CD4-positive, alpha-beta T cell treated with Interleukin-1 beta for 1 hour (primary cell): ENCODE data around the gene ZFR2.
A peak's percentile ranks its signal among the peaks of the same experiment; 100 is the strongest.

ENCODE experiments used
- DNase-seq, 2 donors: peaks; one replicate each; pipeline ENCODE4 v3.0.0-alpha.2; 2020 to 2022

The ZFR2 gene

GRCh38 chr19:3867971-3868769 lies 668 bp downstream of the ZFR2 start:
- DNase-seq, result no peak

GRCh38 chr19:3866910-3867638 lies 1.8 kb downstream of the ZFR2 start:
- DNase-seq, result no peak

- no peak for DNase-seq
Measured at GRCh38 chr19:3863648-3864047, 5.2 kb downstream of the ZFR2 start.

GRCh38 chr19:3862826-3863500 lies 5.9 kb downstream of the ZFR2 start:
- DNase-seq, result no peak

GRCh38 chr19:3860499-3860898 lies 8.3 kb downstream of the ZFR2 start:
- DNase-seq, result no peak

DNA sequence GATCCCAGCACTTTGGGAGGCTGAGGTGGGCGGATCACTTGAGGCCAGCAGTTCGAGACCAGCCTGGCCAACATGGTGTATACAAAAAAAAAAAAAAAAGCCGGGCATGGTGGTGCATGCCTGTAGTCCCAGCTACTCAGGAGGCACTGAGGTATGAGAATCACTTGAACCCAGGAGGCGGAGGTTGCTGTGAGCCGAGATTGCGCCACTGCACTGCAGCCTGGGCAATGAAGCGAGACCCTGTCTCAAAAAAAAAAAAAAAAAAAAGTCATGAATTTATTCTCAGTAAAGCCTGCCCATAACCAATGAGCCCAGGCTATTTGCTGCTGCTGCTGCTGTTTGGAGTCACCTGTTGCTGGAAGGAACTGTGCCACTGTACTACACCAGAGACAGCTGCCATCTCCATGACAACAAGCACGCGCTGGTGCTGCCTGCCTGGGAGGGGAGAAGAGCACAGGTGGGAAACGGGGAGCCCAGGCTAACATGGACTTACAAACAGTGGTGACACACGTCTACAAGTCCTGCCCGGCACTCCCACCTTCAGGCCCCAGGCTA lies 11.3 kb downstream of the ZFR2 start:
- DNase-seq, result peak in 1 of 2 donors; percentile 64

DNA sequence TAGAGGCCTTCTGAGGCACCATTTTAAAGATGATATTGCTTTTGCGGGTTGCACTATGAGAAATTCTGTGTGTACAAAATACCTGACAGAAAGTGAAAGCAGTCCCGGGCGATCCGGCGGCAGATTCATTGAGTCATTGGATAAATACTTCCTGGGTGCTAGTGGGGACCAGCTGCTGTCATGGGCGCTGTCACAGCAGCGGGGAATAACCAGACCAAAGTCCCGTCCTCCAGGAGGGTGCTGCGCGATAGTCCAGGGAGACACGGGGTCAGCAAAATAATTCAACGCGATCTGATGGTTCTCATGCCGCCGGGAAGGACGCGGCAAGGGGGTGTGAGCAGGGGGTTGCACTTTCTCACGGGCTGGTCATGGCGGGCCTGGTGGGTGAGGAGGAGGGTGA lies 13.5 kb downstream of the ZFR2 start:
- no peak for DNase-seq

DNA sequence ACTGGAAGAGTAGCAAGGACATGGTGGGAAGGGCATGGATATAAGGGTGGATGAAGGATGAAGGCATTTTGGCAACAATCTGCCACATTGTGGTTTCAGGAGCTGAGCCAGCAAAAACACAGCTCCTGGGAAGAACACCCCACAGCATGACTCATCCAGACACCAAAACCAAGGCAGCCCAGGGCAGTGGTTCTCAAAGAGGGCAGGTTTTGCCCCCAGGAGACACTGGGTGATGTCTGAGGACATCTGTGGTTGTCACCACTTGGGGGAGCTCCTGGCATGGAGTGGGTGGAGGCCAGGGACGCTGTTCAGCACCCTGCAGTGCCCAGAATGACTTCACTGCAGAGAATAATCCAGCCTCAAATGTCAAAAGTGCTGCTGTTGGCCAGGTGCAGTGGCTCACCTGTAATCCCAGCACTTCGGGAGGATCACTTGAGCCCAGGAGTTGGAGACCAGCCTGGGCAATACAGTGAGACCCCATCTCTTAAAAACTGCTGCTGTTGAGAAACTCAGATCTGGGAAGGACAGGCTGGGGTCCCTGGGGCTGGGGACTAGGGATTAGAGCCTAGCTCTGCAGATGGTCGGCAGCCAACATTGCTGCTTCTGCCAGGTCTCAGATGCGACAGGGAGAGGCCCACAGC lies 16.1 kb downstream of the ZFR2 start:
- DNase-seq, result peak; percentile 42 to 51

DNA sequence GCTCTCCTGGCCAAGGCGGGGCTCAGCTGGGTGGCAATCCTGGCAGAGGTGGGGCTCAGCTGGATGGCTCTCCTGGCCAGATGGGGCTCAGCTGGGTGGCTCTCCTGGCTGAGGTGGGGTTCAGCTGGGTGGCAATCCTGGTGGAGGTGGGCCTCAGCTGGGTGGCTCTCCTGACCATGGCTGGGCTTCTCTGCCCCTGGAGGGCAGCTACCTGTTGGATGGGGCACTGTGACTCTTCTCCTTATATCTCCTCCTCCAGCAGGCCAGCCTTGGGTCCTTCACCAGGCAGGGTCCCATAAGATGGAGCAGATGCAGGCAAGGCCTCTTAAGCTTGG lies 16.7 kb downstream of the ZFR2 start:
- DNase-seq, result no peak

DNA sequence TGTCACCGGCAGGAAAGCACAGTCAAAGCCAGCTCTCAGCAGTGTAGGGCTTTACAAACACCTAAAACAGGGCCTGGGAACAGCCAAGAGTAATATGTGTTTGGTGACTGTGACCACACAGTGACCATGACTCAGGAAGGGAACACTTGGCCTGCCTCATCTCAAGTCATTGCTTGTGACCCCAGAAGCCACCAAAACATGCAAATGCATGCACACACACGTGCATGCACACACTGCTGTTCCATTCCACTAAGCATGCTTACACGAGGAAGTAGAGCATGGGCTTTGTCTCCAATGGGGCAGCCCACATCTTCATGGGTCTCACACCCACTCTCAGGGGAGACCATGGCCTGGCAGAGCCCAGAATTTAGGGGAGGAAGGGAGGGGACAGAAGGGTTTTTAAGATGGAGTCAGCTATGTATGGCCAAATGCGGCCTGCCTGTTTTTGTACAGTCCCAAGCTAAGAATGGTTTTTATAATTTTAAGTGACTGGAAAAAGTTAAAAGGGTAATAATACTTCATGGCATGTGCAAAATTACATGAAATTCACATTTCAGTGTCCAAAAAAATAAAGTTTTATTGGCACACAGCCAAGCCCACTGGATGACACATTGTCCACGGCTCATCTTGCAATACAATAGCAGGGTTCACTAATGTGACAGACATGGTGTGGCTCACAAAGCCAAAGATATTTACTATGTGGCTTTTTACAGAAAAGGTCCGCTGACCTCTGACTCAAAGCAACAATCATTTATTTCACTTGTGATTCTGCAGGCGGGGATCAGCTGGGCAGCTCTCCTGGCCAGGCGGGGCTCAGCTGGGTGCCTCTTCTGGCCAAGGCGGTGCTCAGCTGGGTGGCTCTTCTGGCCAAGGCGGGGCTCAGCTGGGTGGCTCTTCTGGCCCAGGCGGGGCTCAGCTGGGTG lies 17.3 kb downstream of the ZFR2 start:
- DNase-seq, result no peak

DNA sequence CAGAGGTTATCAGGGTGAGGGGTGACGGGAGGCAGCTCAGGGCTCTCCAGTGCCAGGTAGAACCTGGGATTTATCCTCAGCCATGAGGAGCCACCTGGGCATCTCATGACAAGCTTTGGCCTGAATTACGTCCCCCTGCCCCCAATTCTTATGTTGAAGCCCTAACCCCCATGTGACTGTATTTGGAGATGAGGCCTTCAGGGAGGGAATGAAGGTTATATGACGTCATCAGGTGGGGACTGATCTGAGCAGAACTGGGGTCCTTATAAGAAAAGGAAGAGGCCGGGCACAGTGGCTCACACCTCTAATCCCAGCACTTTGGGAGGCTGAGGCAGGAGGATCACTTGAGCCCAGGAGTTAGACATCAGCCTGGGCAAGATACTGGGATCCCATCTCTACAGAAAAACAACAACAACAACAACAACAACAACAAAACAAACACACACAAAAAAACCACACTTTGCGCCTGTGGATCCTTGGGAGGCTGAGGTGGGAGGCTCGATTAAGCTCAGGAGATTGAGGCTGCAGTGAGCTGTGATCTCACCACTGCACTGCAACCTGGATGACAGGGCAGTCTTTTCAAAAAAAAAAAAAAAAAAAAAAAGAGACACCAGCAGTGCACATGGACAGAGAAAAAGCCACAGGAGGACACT lies 18.4 kb downstream of the ZFR2 start:
- DNase-seq, result no peak

GRCh38 chr19:3849787-3850186 lies 19.1 kb downstream of the ZFR2 start:
- no peak for DNase-seq

DNA sequence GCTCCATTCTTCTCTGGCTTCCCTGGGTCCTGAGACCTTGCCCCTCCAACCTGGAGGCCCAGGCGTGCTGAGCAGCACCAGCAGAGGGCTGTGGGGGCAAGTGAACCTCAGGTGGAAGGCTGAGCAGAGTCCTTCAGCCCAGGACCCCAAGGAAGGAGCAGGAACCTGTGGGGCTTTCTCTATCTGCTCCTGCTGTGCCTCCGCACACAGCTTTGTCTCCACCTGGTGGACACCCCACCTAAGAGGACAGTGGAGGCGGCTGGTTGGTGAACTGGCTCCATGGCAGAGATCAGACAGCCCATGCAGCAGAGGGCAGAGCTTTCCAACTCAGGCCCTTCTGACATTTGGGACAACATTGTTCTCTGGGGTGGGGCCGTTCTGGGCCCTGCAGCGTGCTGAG lies 19.7 kb downstream of the ZFR2 start:
- peak; percentile 51 to 53 for DNase-seq

- no peak for DNase-seq
Measured at GRCh38 chr19:3844596-3844995, 24.2 kb downstream of the ZFR2 start.

- no peak for DNase-seq
Measured at GRCh38 chr19:3842948-3843347, 25.9 kb downstream of the ZFR2 start.

GRCh38 chr19:3840804-3841203 lies 28.0 kb downstream of the ZFR2 start:
- DNase-seq, result no peak

DNA sequence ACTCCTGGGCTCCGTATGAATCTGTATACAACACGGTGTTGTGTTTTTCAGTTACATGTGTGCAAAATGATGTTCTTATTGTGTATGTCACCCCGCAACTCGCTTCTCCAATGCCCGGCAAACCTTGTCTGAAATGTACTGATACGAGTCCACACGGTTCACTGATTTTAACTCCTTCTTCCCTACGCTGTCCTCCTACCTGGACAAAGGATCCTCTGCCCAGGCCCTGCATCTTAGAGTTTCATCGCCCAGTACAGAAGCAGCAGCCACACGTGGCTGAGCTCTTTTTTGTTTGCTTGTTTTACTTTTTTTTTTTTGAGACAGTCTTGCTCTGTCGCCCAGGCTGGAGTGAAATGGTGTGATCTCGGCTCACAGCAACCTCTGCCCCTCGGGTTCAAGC lies 28.9 kb downstream of the ZFR2 start:
- DNase-seq, result no peak

GRCh38 chr19:3838661-3839060 lies 30.2 kb downstream of the ZFR2 start:
- DNase-seq, result no peak

DNA sequence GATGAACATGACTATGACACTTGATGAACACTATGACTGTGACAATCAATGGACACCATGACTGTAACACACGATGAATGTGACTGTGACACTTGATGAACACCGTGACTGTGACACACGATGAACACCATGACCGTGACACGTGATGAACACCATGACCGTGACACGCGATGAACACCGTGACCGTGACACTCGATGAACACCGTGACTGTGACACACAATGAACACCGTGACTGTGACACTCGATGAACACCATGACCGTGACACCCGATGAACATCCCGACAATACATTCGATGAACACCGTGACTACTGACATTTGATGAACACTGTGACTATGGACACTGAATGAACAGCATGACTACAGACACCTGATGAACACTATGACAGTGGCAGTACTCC lies 30.9 kb downstream of the ZFR2 start:
- no peak for DNase-seq

- DNase-seq, result no peak
Measured at GRCh38 chr19:3837332-3837731, 31.5 kb downstream of the ZFR2 start.

DNA sequence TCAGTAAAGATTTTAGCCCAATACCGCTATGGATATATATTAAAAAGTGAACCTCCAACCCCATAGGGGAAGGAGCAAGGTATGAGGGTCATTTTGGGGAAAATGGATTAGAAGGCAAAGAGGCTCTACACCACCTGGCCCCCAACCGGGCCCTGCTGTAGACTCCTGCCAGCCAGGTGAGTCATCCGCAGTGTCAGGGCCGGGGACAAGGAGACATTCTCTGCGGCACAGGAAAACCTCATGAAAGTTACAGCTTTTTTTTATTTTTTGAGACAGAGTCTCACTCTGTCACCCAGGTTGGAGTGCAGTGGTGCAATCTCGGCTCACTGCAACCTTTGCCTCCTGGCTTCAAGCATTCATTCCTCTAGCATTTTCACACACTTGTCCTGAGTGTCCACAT lies 32.0 kb downstream of the ZFR2 start:
- DNase-seq, result no peak

DNA sequence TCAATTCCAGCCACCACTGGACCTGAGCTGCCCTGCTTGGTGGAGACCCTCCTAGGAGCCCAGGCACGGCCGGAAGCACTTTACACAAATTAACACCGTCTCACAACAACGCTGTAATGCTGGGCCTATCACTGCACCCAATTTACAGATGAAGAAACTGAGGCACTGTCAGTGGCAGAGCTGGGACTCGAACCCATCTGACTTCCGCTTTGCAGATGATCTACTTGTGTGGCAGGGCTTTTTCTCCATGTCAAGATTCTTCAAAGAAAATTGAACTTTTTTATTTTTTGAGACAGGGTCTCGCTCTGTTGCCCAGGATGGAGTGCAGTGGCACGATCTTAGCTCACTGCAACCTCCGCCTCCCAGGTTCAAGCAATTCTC lies 33.8 kb downstream of the ZFR2 start:
- no peak for DNase-seq
